Measurements from ENCODE around the gene MCRS1. TPM values are rescaled to one million over a fixed set of nuclear protein-coding genes. Genes with fewer than 3 reads are reported as not detected.
"Not testable (repeated sequence)": the region's sequence is repeated elsewhere in the genome, so short reads cannot be mapped to it uniquely, and the experiment has no call there.

The MCRS1 gene
- polyA plus RNA-seq, 1 donor from 2014 or later = 109 TPM

GRCh38 chr12:49534731-49535278 is 33.1 kb downstream of the MCRS1 start:
- no peaks in the 10 kb centered on the region for H3K79me2 ChIP-seq (replicated peaks; ENCODE audit: insufficient read depth, low read length)
- no peak overlapping the region for H3K4me3 ChIP-seq (ENCODE audit: low read length)
- H3K27ac ChIP-seq (ENCODE audit: low read length) = no peak overlapping the region
- no peaks in the 10 kb centered on the region for H3K9me2 ChIP-seq (ENCODE audit: insufficient read depth, low read length)
- no peaks in the 10 kb centered on the region for H3K36me3 ChIP-seq (ENCODE audit: insufficient read depth, low read length)
- H3F3A ChIP-seq (ENCODE audit: insufficient read depth, low read length, poor library complexity, severe bottlenecking) = no peaks in the 10 kb centered on the region
- no peaks in the 10 kb centered on the region for H4K20me1 ChIP-seq (ENCODE audit: insufficient read depth)
- no peaks in the 10 kb centered on the region for H3K9me3 ChIP-seq (ENCODE audit: low read length)
- no peak overlapping the region for H2AFZ ChIP-seq (ENCODE audit: low read depth, low read length)
- peaks cover 34% of the 10 kb centered on the region for H3K27me3 ChIP-seq (ENCODE audit: insufficient read depth, low read depth, low read length)
- no peak for TF ChIP-seq TAF1 (IDR thresholded peaks at IDR 0.05; ENCODE audit: low read depth)
- TF ChIP-seq POLR2AphosphoS5 (IDR thresholded peaks at IDR 0.05) = no peak
- TF ChIP-seq EZH2 (IDR thresholded peaks at IDR 0.05; ENCODE audit: borderline replicate concordance, insufficient read depth, low read length, poor library complexity, severe bottlenecking) = no peak
- no peak for TF ChIP-seq SMC3 (conservative IDR thresholded peaks at IDR 0.05; ENCODE audit: poor library complexity)
- TF ChIP-seq CTCF (IDR thresholded peaks at IDR 0.05; ENCODE audit: poor library complexity, severe bottlenecking) = no peak
- no peak for TF ChIP-seq REST (IDR thresholded peaks at IDR 0.05; ENCODE audit: borderline replicate concordance)
- TF ChIP-seq EP300 (conservative IDR thresholded peaks at IDR 0.05; ENCODE audit: poor library complexity, severe bottlenecking) = no peak
- TF ChIP-seq RAD21 (conservative IDR thresholded peaks at IDR 0.05) = no peak
- TF ChIP-seq MXI1 (conservative IDR thresholded peaks at IDR 0.05; ENCODE audit: poor library complexity, severe bottlenecking) = no peak
- no peak overlapping the region for H3K9ac ChIP-seq (ENCODE audit: low read length)
- no peak overlapping the region for H3K4me2 ChIP-seq (ENCODE audit: low read length)

- not testable (repeated sequence) for H3F3A ChIP-seq (ENCODE audit: insufficient read depth, low read length, poor library complexity, severe bottlenecking); H3K9ac ChIP-seq (ENCODE audit: low read length); H3K9me3 ChIP-seq (ENCODE audit: low read length); H2AFZ ChIP-seq (ENCODE audit: low read depth, low read length); H3K4me3 ChIP-seq (ENCODE audit: low read length); H4K20me1 ChIP-seq (ENCODE audit: insufficient read depth); H3K9me2 ChIP-seq (ENCODE audit: insufficient read depth, low read length); H3K36me3 ChIP-seq (ENCODE audit: insufficient read depth, low read length); H3K27ac ChIP-seq (ENCODE audit: low read length); H3K79me2 ChIP-seq (replicated peaks; ENCODE audit: insufficient read depth, low read length); H3K4me2 ChIP-seq (ENCODE audit: low read length)
- peaks cover 28% of the 10 kb centered on the region for H3K27me3 ChIP-seq (ENCODE audit: insufficient read depth, low read depth, low read length)
Observed at GRCh38 chr12:49534122-49534521, 33.8 kb downstream of the MCRS1 start.

GRCh38 chr12:49533331-49533730 is 34.6 kb downstream of the MCRS1 start:
- H3K36me3 ChIP-seq (ENCODE audit: insufficient read depth, low read length) = no peaks in the 10 kb centered on the region
- no peaks in the 10 kb centered on the region for H4K20me1 ChIP-seq (ENCODE audit: insufficient read depth)
- no peaks in the 10 kb centered on the region for H3F3A ChIP-seq (ENCODE audit: insufficient read depth, low read length, poor library complexity, severe bottlenecking)
- no peaks in the 10 kb centered on the region for H3K9me3 ChIP-seq (ENCODE audit: low read length)
- no peak overlapping the region for H3K27ac ChIP-seq (ENCODE audit: low read length)
- H3K9ac ChIP-seq (ENCODE audit: low read length) = no peak overlapping the region
- H3K9me2 ChIP-seq (ENCODE audit: insufficient read depth, low read length) = no peaks in the 10 kb centered on the region
- H2AFZ ChIP-seq (ENCODE audit: low read depth, low read length) = no peak overlapping the region
- no peak overlapping the region for H3K4me2 ChIP-seq (ENCODE audit: low read length)
- no peak for TF ChIP-seq RAD21 (conservative IDR thresholded peaks at IDR 0.05)
- no peak for TF ChIP-seq TAF1 (IDR thresholded peaks at IDR 0.05; ENCODE audit: low read depth)
- no peak for TF ChIP-seq REST (IDR thresholded peaks at IDR 0.05; ENCODE audit: borderline replicate concordance)
- TF ChIP-seq POLR2AphosphoS5 (IDR thresholded peaks at IDR 0.05) = no peak
- TF ChIP-seq SMC3 (conservative IDR thresholded peaks at IDR 0.05; ENCODE audit: poor library complexity) = no peak
- no peak for TF ChIP-seq EP300 (conservative IDR thresholded peaks at IDR 0.05; ENCODE audit: poor library complexity, severe bottlenecking)
- no peak for TF ChIP-seq MXI1 (conservative IDR thresholded peaks at IDR 0.05; ENCODE audit: poor library complexity, severe bottlenecking)
- TF ChIP-seq CTCF (IDR thresholded peaks at IDR 0.05; ENCODE audit: poor library complexity, severe bottlenecking) = no peak
- no peak for TF ChIP-seq EZH2 (IDR thresholded peaks at IDR 0.05; ENCODE audit: borderline replicate concordance, insufficient read depth, low read length, poor library complexity, severe bottlenecking)
- no peak overlapping the region for H3K4me3 ChIP-seq (ENCODE audit: low read length)
- no peaks in the 10 kb centered on the region for H3K79me2 ChIP-seq (replicated peaks; ENCODE audit: insufficient read depth, low read length)
- H3K27me3 ChIP-seq (ENCODE audit: insufficient read depth, low read depth, low read length) = peaks cover 22% of the 10 kb centered on the region

Data from neural cell (in vitro differentiated cells).